ENCODE results near the gene OR5K3. TPM values are rescaled to one million over a fixed set of nuclear protein-coding genes. Genes with fewer than 3 reads are reported as not detected.
"Not testable (repeated sequence)": the region's sequence is repeated elsewhere in the genome, so short reads cannot be mapped to it uniquely, and the experiment has no call there.

The OR5K3 gene, protein sequence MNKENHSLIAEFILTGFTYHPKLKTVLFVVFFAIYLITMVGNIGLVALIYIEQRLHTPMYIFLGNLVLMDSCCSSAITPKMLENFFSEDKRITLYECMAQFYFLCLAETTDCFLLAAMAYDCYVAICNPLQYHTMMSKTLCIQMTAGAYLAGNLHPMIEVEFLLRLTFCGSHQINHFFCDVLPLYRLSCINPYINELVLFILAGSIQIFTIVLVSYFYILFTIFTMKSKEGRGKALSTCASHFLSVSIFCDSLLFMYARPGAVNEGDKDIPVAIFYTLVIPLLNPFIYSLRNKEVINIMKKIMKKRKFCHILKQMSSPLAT
- total RNA-seq = not detected in 2 replicates

DNA sequence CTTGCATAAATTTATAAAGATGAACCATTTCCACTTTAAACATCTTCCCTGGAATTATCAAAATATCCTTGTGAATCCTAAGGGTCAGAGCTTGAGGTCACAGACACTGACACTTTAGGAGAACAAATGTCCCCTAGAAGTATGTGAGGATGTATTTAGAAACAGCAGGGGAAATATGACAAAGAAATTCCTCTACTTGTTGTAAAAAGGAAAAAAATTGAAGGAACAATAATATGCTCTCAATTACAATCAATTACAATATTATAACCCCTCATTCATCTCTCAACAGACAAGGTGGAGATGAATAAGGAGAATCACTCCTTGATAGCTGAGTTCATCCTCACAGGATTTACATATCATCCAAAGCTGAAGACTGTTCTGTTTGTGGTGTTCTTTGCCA lies at the start of gene OR5K3:
Gene OR5K3 (plus strand): TSS at position 301 of the 400 bp plus-strand sequence. CDS start 0 bp downstream, at position 301.
- DNase-seq (ENCODE audit: low read depth in 2 of 2) = no peak

DNA sequence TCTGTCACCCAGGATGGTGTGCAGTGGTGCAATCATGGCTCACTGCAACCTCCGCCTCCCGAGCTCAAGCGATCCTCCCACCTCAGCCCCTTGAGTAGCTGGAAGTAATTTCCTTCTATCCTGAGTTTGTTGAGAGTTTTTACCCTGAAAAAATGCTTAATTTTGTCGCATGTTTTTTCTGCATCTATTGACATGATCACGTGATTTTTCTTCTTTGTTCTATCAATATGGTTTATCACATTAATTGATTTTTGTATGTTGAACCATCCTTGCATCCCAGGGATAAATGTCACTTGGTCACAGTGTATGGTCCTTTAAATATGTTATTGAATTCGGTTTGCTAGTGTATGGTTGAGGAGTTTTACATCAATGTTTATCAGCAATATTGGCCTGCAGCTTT lies 48.7 kb upstream of the OR5K3 start:
- DNase-seq (ENCODE audit: low read depth in 2 of 2) = no peak

DNA sequence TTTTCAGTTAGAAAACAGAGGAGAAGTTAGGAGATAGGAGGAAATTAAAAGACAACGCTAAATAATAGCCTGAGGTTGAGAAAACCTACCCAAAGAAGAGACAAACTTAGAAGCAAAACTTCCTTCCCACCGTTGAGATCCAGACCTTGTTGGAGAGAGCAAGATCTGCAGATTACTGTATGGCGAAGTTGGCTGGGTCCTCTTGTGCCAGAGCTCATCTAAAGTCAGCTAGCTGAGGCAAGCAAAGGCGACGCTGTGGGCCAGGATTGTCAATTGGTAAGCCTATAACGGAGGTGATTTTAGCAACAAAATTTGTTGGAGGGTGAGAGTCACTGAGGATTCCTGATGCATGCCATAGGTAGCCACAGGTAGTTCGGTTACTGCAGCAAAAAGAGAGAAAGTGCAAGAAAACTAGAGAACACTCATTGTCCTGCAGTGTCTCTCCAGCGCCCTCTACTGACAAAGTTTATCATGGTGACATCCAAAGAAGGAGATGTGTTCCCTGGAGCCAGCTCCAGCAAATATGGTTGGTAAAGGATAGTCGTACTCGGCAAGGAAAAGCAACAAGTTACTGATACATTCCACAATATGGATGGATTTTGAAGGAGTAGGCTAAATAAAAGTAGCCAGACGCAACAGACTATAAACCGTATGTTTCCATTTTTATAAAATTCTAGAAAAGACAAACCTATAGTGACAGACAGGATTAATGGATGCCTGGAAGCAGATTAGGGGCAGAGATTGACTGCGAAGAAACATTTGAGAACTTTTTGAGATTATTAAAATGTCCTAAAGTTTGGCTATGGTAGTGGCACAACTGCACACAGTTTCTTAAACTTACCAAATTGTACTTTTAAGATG lies 46.6 kb upstream of the OR5K3 start:
- peak; percentile 38 to 48 for DNase-seq (ENCODE audit: low read depth in 2 of 2)

DNA sequence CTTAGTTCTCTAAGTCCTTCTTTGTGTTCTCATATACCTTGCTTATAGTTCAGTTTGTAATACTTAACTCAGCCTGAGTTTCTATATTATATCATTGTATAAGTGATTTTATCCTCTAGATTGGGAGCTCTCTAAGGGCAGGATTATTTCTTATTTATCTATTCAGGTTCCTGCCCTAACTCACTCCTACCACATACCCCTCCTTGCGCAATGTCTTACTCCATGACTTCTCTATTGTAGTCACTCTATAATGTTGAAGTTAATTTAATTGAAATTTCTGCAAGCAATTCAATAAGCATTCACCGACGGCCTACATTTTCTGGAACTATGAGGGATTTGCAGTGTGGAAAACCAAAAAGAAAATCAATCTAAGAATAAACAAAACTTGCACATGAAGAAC lies 40.4 kb upstream of the OR5K3 start:
- DNase-seq (ENCODE audit: low read depth in 2 of 2) = no peak

DNA sequence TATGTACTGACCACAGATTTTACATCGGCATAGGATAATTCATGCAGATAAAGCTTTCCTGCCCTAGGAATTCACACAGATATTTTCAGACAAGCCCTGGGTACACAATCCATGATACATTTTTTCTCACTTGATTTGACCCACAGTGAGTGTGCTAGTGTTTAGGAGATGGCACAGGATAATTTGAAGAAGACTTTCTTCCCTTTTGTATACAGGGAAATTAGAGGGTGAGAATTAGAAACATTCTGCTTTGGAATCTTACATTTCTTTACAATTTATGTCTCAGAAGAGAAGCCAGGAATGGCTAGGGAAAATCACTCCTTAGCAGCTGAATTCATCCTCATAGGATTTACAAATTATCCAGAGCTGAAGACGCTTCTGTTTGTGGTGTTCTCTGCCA lies 36.9 kb upstream of the OR5K3 start, which contains the start of gene OR5K4:
Gene OR5K4 (plus strand): TSS at position 301 of the 400 bp plus-strand sequence. CDS start 0 bp downstream, at position 301.
- DNase-seq (ENCODE audit: low read depth in 2 of 2) = no peak

DNA sequence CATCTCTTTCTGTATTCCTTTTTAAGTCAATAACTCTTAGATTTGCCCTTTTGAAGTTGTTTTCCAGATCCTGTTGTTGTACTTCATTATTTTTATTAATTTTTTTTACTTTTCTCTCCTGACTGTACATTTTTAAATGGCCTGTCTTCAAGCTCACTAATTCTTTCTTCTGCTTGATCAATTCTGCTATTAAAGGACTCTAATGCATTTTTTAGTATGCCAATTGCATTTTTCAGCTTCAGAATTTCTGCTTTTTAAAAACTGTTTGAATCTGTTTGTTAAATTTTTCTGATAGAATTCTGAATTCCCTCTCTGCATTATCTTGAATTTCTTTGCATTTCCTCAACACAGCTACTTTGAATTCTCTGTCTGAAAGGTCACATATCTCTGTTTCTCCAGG lies 31.2 kb upstream of the OR5K3 start:
- no peak for DNase-seq (ENCODE audit: low read depth in 2 of 2)

DNA sequence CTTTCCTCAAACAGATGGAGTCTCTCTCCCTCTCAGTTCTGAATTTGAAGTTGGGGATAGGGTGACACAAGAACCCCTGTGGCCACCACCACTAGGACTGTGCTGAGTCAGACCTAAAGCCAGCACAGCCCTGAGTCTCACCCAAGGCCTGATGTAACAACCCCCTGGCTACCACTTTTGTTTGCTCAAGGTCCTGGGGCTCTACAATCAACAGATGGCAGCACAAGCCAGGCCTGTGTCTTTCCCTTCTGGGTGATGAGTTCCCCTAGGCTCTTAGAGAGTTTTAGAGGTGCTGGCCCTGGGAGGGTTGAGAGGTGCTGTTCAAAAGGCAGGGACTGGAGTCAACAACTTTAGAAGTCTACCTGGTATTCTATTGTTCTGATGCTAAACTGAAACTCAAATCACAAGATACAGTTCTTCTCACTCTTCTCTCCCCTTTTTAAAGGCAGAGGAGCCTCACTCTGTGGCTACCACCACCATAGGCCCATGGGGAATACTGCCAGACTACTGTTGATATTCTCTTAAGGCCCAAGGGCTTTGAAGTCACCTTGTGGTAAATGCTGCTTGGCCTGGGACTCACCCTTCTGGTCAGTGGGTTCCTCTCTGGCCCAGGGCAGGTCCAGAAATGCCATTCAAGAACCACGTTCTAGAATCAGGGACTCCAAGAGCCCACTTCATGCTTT lies 30.3 kb upstream of the OR5K3 start:
- DNase-seq (ENCODE audit: low read depth in 2 of 2) = no peak

DNA sequence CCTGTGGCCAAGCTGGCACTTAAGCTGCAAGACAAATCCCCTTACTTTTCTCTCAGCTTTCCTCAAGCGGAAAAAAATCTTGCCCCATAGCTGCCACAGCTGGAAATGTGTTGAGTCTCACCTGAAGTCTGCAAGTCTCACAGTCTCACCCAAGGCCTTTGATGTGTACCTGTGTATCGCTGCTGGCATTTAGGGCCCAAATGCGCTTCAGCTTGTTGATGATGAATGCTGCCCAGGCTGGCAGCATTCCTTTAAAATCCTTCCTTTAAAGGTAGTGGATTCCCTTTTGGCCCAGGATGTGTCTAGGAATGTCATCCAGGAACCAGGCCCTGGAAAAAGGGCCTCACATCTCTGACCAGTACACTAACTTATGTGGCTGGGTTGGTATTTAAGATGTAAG lies 29.8 kb upstream of the OR5K3 start:
- DNase-seq (ENCODE audit: low read depth in 2 of 2) = no peak

DNA sequence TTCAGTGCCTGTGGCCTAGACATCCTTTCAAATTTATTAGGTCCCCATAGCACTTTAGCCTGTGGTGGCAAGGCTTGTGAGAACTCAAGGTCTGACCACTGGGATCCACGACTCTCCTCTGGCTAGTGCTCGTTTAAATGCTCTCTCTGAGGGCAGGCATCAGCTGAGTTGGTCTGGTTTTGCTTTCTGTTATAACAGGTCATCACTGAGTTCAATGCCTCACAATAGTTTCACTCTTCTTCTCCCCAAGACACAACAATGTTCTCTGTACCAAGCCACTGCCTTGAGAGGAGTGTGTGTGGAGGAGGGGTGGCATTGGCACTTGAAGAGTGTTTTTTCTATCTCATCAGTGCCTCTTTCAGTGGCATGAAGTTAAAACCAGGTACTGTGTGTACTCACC lies 29.2 kb upstream of the OR5K3 start:
- no peak for DNase-seq (ENCODE audit: low read depth in 2 of 2)

DNA sequence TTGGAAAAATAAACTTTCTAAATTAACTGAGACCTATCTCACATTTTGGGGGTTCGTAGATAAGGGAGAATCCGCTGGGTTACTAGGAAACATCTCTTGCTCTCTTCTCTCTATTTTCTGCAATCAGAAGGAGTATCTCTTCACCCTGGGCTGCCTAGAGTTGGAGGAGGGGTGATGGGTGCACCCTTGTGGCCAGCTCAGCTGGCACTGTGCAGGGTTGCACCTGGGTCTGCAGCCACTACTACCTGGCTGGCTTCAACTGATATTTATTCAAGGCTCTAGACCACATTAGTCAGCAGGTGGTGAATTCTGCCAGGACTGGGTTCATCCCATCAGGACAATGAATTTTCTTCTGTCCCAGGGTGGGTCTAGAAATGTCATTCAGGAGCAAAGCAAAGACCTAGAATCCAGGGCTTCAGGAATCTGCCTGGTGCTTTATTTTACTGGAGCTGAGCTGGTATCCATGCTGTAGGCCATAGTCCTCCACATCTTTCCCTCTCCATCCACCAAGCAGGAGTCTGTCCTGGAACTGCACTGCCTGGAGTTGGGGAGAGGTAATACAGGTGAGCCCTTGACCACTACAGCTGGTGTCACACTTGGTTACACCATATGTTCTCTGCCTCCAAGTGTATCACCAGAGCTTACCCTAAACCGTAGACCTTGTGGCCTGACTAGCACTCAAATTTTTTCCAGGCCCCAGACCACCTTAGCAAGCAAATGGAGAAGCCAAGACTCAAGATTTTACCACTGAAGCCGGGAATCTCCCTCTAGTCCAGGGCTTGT lies 22.8 kb upstream of the OR5K3 start:
- no peak for DNase-seq (ENCODE audit: low read depth in 2 of 2)

DNA sequence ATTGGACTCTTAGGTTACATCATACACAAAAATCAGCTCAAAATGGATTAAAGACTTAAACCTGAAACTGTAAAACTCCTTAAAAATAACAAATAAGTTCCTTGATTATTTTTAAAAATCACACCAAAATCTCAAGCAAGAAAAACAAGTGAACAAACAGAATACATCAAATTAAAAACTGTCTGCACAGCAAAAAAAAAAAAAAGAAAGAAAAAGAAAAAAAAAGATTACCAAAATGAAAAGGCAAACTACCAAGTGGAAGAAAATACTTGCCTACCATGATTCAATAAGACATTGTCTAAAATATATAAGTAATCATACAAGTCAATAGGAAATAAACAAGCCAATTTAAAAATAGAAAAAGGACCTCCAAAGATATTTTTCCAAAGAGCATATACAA lies 19.3 kb upstream of the OR5K3 start:
- DNase-seq (ENCODE audit: low read depth in 2 of 2) = no peak

DNA sequence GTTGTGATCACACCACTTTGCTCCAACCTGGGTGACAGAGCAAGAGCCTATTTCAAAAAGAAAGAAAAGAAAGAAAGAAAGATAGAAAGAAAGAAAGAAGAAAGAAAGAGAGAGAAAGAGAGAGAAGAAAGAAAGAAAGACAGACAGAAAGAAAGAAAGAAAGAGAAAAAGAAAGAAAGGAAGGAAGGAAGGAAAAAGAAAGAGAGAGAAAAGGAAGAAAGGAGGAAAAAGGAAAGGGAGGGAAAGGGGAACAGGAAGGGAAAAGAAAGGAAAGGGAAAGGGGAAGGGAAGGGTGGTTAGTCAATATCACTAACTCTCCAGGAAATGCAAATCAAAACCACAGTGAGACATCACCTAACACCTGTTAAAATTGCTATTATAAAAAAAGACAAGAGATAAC lies 18.6 kb upstream of the OR5K3 start:
- DNase-seq (ENCODE audit: low read depth in 2 of 2) = no peak

DNA sequence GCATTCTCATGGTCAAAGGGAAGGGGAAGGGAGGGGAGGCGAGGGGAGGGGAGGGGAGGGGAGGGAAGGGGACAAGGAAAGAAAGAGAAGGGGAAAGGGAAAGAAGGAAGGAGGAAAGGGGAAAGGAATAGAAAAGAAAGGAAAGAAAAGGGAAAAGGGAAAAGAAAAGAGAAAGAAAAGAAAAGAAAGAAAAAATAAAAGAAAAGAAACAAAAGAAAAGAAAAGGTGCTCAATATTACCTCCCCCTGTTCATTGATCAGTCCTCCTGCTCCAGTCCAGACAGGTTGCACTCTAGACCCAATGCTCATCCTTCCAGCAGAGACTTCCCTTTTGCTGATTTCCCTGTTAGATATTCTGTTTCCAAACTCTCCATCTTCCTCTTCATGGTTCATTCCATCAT lies 18.0 kb upstream of the OR5K3 start:
- no peak for DNase-seq (ENCODE audit: low read depth in 2 of 2)

DNA sequence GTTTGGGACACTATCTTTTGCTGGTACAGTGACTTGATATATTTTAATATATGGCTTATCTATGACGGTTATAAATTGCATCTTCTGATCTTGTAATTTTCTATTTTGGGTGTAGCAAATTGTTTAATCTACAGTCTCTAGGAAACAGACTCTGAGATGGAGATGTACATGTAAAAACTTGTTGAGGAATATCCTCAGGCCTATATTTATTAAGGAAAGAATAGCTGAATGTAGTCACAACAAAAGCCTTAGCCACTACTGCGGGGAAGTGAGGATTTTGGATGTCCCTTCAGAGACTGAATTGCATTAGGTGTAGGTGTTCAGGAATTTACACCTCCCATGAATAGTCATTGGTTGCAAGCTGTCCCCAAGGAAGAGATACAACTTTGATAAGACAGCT lies 13.8 kb upstream of the OR5K3 start:
- no peak for DNase-seq (ENCODE audit: low read depth in 2 of 2)

DNA sequence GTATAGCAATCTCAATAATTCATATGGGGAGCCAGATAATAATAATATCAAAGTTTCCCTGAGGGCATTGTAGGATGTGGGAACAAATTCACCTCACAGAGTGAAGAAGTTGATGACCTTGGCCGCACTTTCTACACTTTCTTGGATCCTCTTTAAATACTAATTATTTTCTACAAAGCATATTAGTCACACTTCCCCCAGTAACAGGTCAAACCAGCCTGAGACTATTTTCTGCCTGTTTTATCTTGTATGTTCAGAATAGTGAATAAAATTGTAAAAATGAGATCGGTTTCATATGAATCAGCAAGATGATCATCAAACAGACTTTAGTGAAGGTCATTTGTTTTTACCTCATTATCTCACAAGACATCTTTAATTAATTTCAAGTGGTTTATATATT lies 2.3 kb upstream of the OR5K3 start:
- no peak for DNase-seq (ENCODE audit: low read depth in 2 of 2)

DNA sequence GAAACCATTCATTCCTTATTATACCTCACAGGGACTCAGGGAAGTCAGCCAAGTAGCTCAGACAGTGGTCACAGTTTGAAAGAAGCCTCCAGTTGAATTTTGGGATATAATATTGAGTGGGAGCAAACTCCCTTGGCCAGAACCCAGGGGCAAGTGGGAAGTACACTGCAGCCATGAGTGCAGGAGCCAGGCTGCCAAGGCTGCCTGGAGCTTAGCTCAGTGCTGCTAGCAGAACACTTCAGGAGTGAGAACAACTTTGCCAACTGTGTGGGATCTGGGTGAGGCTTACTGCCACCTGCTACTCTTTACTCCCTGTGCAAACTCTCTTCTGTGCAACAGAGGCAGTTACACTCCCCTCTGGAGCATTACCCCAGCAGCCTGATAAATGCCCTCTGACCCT lies 4.6 kb downstream of the OR5K3 start:
- DNase-seq (ENCODE audit: low read depth in 2 of 2) = no peak

DNA sequence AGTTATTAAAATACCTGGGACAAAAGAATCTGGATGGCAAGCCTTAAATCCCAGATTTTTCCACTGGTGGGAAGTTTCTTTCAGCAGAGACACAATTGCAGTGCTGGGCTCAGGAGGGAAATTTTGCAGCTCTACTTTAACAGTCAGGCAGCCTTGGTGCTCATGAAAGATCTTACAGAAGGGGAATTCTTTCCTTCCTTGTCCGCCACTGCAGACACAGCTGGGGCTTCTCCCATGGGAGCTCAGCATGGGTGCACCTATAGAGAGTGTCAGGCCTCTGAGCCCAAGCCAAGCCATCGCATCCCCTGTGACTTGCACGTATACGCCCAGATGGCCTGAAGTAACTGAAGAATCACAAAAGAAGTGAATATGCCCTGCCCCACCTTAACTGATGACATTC lies 6.0 kb downstream of the OR5K3 start:
- DNase-seq (ENCODE audit: low read depth in 2 of 2) = not testable (repeated sequence)

DNA sequence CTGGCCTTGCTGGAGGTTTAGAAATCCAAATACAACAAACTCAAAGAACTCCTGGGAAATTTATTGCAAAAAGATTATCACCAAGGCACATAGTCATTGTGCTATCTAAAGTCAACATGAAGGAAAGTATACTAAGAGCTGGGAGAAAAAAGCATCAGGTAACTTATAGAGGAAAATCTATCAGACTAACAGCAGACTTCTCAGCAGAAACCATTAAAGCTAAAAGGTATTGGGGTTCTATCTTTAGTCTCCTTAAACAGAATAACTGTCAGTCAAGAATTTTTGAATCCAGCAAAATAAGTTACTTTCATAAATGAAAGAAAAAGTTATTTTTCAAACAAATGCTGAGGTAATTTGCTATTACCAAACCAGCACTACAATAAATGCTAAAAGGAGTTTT lies 8.0 kb downstream of the OR5K3 start:
- no peak for DNase-seq (ENCODE audit: low read depth in 2 of 2)

DNA sequence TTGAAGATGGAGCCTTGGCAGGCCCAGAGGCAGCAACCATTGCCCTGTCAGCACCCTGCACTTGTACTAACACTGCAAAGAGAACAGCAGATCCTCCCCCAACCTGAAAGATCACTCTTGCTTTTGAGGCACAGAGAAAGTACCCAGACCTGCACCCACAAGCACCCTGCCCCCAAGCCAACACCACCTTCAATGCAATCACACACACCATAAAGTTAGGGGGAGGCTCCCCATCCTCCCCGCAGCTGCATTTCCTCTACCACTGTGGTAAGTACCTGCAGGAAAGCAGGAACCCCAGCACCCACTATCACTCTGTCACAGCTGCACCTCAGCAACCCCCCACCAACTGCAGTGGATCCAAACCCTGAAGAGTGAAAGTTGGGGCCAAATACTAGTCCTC lies 12.0 kb downstream of the OR5K3 start:
- DNase-seq (ENCODE audit: low read depth in 2 of 2) = no peak

DNA sequence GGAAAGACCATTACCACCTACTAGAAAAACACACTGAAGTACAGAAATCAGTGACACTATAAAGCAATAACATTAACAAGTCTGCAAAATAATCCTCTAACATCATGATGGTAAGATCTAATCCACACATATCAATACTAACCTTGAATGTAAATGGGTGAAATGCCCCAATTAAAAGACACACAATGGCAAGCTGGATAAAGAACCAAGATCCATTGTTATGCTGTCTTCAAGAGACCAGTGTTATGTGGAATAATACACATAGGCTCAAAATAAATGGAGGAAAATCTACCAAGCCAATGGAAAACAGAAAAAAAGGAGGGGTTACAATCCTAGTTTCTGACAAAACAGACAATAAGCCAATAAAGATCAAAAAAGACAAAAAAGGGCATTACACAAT lies 13.5 kb downstream of the OR5K3 start:
- DNase-seq (ENCODE audit: low read depth in 2 of 2) = no peak

DNA sequence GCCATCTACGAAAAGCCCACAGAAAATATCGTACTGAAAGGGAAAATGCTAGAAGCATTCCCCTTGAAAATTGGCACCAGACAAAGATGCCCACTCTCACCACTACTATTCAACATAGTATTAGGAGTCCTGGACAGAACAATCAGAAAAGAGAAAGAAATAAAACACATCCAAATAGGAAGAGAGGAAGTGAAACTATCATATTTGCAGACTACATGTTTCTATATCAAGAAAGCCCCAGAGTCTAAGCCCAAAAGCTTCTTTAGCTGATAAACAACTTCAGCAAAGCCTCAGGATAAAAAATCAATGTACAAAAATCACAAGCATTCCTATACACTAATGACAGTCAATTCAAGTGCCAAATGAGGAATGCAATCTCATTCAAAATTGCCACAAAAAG lies 15.6 kb downstream of the OR5K3 start:
- no peak for DNase-seq (ENCODE audit: low read depth in 2 of 2)

DNA sequence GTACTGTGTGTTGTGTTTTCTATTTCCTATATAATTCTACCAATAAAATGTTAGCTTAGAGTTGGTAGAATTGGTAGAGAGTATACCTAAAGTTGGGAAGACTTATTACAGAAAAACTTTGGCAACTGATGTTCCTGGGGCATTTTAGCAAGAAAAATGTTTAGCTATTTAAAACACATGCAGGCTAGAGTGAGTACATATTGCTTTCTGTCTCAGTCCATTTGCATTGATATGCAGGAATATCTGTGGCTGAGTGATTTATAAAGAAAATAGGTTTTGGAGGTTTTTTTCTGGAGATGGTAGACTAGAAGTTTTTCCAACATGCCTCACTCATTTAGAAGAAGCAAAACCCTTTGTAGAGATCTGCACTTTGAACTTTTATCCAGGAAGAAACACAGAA lies 42.1 kb downstream of the OR5K3 start:
- no peak for DNase-seq (ENCODE audit: low read depth in 2 of 2)

Measured in dermis microvascular lymphatic vessel endothelial cell (primary cell).